Keratinocyte (primary cell): ENCODE data around the gene ADAD2.

Source experiments
- EZH2 ChIP-seq: IDR thresholded peaks from one replicate; pipeline ENCODE4 v1.6.1; 2012; ENCODE audit warnings: inconsistent platforms, mild to moderate bottlenecking, low read length, moderate library complexity
- TF ChIP-seq, protein P1 (sequence below), 3 experiments: IDR thresholded peaks in 1 of 3; conservative IDR thresholded peaks in 1 of 3; optimal IDR thresholded peaks in 1 of 3; 2 replicates in 2 of 3; 3 replicates in 1 of 3; pipeline versions ENCODE3 to v1.5.1; 2011; ENCODE audit warnings: low read length in 3 of 3, mild to moderate bottlenecking in 3 of 3, moderate library complexity in 2 of 3, control low read depth in 1 of 3, inconsistent platforms in 1 of 3; ENCODE audit not compliant: insufficient read depth in 2 of 3; ENCODE audit errors: extremely low read depth in 1 of 3

DNA sequence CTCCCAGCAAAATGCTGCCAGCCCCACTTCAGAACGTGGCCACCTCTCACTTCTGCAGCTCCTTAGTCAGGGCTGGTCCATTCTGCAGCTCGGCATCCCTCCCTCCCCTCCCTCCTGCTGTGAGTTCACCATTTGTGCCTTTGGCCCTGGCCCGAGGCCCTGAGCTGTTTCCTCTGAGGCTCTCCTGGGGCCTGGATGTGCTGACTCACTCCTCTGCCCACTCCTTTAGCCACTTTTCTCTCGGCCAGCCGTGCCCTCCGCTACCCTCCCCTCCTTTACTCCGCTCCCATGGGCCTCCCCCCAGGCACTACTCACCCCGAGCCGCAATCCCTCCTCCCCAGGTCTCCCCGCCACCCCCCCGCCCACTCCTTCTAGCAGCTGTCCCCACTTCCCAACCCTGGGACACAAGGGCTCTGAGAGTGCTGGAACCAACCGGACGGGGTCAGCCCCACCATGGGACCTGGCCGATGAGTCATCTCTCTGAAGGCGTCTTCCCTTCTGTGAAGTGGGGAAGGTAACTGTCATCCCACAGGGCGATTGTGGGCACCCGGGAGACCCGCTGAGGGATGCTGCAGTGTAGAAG lies 37.4 kb downstream of the ADAD2 start:
- TF ChIP-seq, protein P1, sequence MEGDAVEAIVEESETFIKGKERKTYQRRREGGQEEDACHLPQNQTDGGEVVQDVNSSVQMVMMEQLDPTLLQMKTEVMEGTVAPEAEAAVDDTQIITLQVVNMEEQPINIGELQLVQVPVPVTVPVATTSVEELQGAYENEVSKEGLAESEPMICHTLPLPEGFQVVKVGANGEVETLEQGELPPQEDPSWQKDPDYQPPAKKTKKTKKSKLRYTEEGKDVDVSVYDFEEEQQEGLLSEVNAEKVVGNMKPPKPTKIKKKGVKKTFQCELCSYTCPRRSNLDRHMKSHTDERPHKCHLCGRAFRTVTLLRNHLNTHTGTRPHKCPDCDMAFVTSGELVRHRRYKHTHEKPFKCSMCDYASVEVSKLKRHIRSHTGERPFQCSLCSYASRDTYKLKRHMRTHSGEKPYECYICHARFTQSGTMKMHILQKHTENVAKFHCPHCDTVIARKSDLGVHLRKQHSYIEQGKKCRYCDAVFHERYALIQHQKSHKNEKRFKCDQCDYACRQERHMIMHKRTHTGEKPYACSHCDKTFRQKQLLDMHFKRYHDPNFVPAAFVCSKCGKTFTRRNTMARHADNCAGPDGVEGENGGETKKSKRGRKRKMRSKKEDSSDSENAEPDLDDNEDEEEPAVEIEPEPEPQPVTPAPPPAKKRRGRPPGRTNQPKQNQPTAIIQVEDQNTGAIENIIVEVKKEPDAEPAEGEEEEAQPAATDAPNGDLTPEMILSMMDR (optimal IDR thresholded peaks at IDR 0.05 in 1 of 3, IDR thresholded peaks at IDR 0.05 in 1 of 3, conservative IDR thresholded peaks at IDR 0.05 in 1 of 3; ENCODE audit: extremely low read depth in 1 of 3, insufficient read depth in 2 of 3, low read length in 3 of 3), result no peak
- no peak for TF ChIP-seq EZH2
